Measurements from ENCODE around the gene OGG1.

DNA sequence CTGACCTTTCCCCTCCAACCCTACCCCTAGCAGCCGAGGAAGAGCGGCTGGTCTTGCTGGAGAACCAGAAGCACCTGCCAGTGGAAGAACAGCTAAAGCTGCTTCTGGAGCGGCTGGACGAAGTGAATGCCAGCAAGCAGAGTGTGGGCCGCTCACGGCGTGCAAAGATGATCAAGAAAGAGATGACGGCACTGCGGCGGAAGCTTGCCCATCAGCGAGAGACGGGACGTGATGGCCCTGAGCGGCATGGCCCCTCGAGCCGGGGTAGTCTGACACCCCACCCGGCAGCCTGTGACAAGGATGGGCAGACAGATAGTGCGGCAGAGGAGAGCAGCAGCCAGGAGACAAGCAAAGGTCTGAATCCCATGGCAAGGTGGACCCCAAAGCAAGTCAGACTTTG lies 6.2 kb upstream of the OGG1 start:
- TF ChIP-seq EZH2 (IDR thresholded peaks at IDR 0.05; ENCODE audit: borderline replicate concordance, insufficient read depth, low read length, poor library complexity, severe bottlenecking) (no peak), RAD21 (conservative IDR thresholded peaks at IDR 0.05) (no peak), POLR2AphosphoS5 (IDR thresholded peaks at IDR 0.05) (no peak), TAF1 (IDR thresholded peaks at IDR 0.05; ENCODE audit: low read depth) (no peak)
- TF ChIP-seq, protein P1, sequence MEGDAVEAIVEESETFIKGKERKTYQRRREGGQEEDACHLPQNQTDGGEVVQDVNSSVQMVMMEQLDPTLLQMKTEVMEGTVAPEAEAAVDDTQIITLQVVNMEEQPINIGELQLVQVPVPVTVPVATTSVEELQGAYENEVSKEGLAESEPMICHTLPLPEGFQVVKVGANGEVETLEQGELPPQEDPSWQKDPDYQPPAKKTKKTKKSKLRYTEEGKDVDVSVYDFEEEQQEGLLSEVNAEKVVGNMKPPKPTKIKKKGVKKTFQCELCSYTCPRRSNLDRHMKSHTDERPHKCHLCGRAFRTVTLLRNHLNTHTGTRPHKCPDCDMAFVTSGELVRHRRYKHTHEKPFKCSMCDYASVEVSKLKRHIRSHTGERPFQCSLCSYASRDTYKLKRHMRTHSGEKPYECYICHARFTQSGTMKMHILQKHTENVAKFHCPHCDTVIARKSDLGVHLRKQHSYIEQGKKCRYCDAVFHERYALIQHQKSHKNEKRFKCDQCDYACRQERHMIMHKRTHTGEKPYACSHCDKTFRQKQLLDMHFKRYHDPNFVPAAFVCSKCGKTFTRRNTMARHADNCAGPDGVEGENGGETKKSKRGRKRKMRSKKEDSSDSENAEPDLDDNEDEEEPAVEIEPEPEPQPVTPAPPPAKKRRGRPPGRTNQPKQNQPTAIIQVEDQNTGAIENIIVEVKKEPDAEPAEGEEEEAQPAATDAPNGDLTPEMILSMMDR (IDR thresholded peaks at IDR 0.05; ENCODE audit: poor library complexity, severe bottlenecking), result no peak
- TF ChIP-seq, protein P2, sequence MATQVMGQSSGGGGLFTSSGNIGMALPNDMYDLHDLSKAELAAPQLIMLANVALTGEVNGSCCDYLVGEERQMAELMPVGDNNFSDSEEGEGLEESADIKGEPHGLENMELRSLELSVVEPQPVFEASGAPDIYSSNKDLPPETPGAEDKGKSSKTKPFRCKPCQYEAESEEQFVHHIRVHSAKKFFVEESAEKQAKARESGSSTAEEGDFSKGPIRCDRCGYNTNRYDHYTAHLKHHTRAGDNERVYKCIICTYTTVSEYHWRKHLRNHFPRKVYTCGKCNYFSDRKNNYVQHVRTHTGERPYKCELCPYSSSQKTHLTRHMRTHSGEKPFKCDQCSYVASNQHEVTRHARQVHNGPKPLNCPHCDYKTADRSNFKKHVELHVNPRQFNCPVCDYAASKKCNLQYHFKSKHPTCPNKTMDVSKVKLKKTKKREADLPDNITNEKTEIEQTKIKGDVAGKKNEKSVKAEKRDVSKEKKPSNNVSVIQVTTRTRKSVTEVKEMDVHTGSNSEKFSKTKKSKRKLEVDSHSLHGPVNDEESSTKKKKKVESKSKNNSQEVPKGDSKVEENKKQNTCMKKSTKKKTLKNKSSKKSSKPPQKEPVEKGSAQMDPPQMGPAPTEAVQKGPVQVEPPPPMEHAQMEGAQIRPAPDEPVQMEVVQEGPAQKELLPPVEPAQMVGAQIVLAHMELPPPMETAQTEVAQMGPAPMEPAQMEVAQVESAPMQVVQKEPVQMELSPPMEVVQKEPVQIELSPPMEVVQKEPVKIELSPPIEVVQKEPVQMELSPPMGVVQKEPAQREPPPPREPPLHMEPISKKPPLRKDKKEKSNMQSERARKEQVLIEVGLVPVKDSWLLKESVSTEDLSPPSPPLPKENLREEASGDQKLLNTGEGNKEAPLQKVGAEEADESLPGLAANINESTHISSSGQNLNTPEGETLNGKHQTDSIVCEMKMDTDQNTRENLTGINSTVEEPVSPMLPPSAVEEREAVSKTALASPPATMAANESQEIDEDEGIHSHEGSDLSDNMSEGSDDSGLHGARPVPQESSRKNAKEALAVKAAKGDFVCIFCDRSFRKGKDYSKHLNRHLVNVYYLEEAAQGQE (IDR thresholded peaks at IDR 0.05; ENCODE audit: borderline replicate concordance), result no peak
